Mesothelial cell of epicardium (in vitro differentiated cells): ENCODE data around the gene MEA1. TPM values are rescaled to one million over a fixed set of nuclear protein-coding genes. Genes with fewer than 3 reads are reported as not detected.
A peak's percentile ranks its signal among the peaks of the same experiment; 100 is the strongest.

Source experiments
- DNase-seq, 2 experiments: peaks; one replicate each; pipeline ENCODE4 v3.0.0; 2021; ENCODE audit warnings: low spot score in 2 of 2; ENCODE audit not compliant: unreplicated experiment in 2 of 2
- H3K27ac Mint-ChIP-seq: 2 replicates; pipeline ENCODE4 v1.8.0; 2021; ENCODE audit warnings: mixed read lengths
- H3K27me3 Mint-ChIP-seq: 2 replicates; pipeline ENCODE4 v1.8.0; 2021; ENCODE audit warnings: low read depth, mixed read lengths
- H3K36me3 Mint-ChIP-seq: 2 replicates; pipeline ENCODE4 v1.8.0; 2021; ENCODE audit warnings: mixed read lengths
- H3K4me1 Mint-ChIP-seq: 2 replicates; pipeline ENCODE4 v1.8.0; 2021; ENCODE audit warnings: mixed read lengths
- H3K4me3 Mint-ChIP-seq: 2 replicates; pipeline ENCODE4 v1.8.0; 2021; ENCODE audit warnings: mild to moderate bottlenecking, moderate library complexity, mixed read lengths
- H3K9me3 Mint-ChIP-seq: 2 replicates; pipeline ENCODE4 v1.8.0; 2021; ENCODE audit warnings: mixed read lengths
- CTCF ChIP-seq: fragments of 200-600 bp; sonication (generic); IDR thresholded peaks from one replicate; pipeline ENCODE4 v1.5.0; 2021; ENCODE audit warnings: antibody characterized with exemption; ENCODE audit not compliant: unreplicated experiment
- total RNA-seq: library from RNA; stranded (reverse); gene quantifications from 3 replicates; pipeline ENCODE4 v1.2.1, GENCODE V29; 2021

MEA1 gene
- total RNA-seq, 1 donor from 2014 or later: 60.1 TPM

- no peaks in the 10 kb centered on the region for H3K9me3 Mint-ChIP-seq
- H3K27me3 Mint-ChIP-seq: no peaks in the 10 kb centered on the region
- H3K4me3 Mint-ChIP-seq: no peak overlapping the region
- TF ChIP-seq CTCF: no peak
- peaks cover 41% of the 10 kb centered on the region for H3K36me3 Mint-ChIP-seq
- H3K4me1 Mint-ChIP-seq: no peaks in the 10 kb centered on the region
- DNase-seq: no peak
- no peak overlapping the region for H3K27ac Mint-ChIP-seq
Observed at GRCh38 chr6:43029120-43029519, 15.4 kb upstream of the MEA1 start.

- no peak for TF ChIP-seq CTCF
- peaks cover 2% of the 10 kb centered on the region for H3K4me1 Mint-ChIP-seq
- H3K27ac Mint-ChIP-seq: no peak overlapping the region
- H3K4me3 Mint-ChIP-seq: no peak overlapping the region
- H3K36me3 Mint-ChIP-seq: peaks cover 27% of the 10 kb centered on the region
- DNase-seq: no peak
- H3K9me3 Mint-ChIP-seq: no peaks in the 10 kb centered on the region
- no peaks in the 10 kb centered on the region for H3K27me3 Mint-ChIP-seq
Observed at GRCh38 chr6:43026365-43026764, 12.6 kb upstream of the MEA1 start.

GRCh38 chr6:43024436-43024835, 10.7 kb upstream of the MEA1 start:
- Mint-ChIP-seq H3K9me3 (no peaks in the 10 kb centered on the region), H3K36me3 (peaks cover 20% of the 10 kb centered on the region), H3K27me3 (no peaks in the 10 kb centered on the region), H3K4me3 (no peak overlapping the region), H3K27ac (peak overlapping the region; percentile 20), H3K4me1 (peaks cover 2% of the 10 kb centered on the region)
- DNase-seq: no peak
- TF ChIP-seq CTCF: no peak

- Mint-ChIP-seq H3K9me3 (no peaks in the 10 kb centered on the region), H3K27ac (peak within 1 kb of the TSS; percentile 96), H3K4me3 (peak within 1 kb of the TSS; percentile 95), H3K36me3 (peaks cover 24% of the 10 kb centered on the region), H3K4me1 (peaks cover 4% of the 10 kb centered on the region), H3K27me3 (no peaks in the 10 kb centered on the region)
- no peak for TF ChIP-seq CTCF
- peak; percentile 54 to 79 for DNase-seq
Observed at GRCh38 chr6:43021270-43022047, 7.7 kb upstream of the MEA1 start, which contains the start of gene RRP36. Gene RRP36 (plus strand): TSS chr6:43021623. CDS start chr6:43021655, 32 bp downstream.

GRCh38 chr6:43020847-43021246, 7.1 kb upstream of the MEA1 start:
- Mint-ChIP-seq H3K4me1 (peaks cover 10% of the 10 kb centered on the region), H3K4me3 (peak overlapping the region; percentile 95), H3K27me3 (no peaks in the 10 kb centered on the region), H3K9me3 (no peaks in the 10 kb centered on the region), H3K36me3 (peaks cover 22% of the 10 kb centered on the region), H3K27ac (peak overlapping the region; percentile 77)
- DNase-seq: no peak
- TF ChIP-seq CTCF: no peak
